GM23248 (cell line): Measurements from ENCODE around the gene APOL4.
"Not testable (repeated sequence)": the region's sequence is repeated elsewhere in the genome, so short reads cannot be mapped to it uniquely, and the experiment has no call there.

Experiments
- EZH2 ChIP-seq: fragments of 200-600 bp; sonication (generic); IDR thresholded peaks from 2 replicates; pipeline ENCODE4 v1.6.1; 2018; ENCODE audit warnings: antibody characterized with exemption, mild to moderate bottlenecking; ENCODE audit not compliant: insufficient read depth, poor library complexity, severe bottlenecking
- EZH2phosphoT487 ChIP-seq: fragments of 200-600 bp; sonication (generic); IDR thresholded peaks from 2 replicates; pipeline ENCODE4 v1.6.1; 2018; ENCODE audit warnings: antibody characterized with exemption, moderate library complexity, mild to moderate bottlenecking, low read depth; ENCODE audit not compliant: insufficient read depth

DNA sequence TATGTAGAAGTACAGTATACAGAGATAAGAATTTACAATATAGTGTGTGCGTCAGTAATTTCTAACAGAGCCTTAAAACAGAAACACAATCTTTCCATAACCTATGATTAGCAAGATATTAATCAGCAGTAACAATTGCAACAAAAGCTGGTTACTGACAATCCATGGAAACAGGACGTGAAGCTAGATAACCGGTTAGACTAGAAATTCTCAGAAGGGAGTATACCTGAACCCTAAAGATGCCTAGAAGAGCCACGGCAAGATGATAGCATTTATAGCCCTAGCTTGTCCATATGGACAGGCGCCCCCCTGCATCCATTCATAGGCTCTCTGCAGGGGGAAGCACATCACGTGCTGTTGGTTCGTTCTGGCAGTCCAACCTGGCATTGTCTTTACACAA lies 1.8 kb upstream of the APOL4 start:
- not testable (repeated sequence) for TF ChIP-seq EZH2, EZH2phosphoT487
